Heart left ventricle (tissue), 13 donors: ENCODE results near the gene UBE2L3.

Source experiments
- CTCF ChIP-seq, 12 donors: fragments of 200-600 bp; sonication (generic) in 4 of 12; IDR thresholded peaks; one replicate each; pipeline versions ENCODE4 v1.5.0 to v1.8.0; 2018 to 2022; ENCODE audit warnings: antibody characterized with exemption in 12 of 12, mild to moderate bottlenecking in 5 of 12
- POLR2A ChIP-seq, 2 donors: fragments of 450-650 bp; IDR thresholded peaks; one replicate each; pipeline ENCODE4 v1.6.1; 2017; ENCODE audit warnings: antibody characterized with exemption in 2 of 2, mild to moderate bottlenecking in 2 of 2, moderate library complexity in 2 of 2
- donor health status: ischemic (EF 13 %, LVEDD 7.1; RV severe dilation, severe dysfunction).
- donor health status: DM: no; HTN: yes; CAD: no.
- donor health status: DM: no; HTN: no; CAD: no.
- donor health status: ischemic (EF 25% LVEDD 6.9; RV normal size, moderate dysfunction).
- donor health status: ischemic (EF 25% LVEDD 5.7; RV mildly dilated, moderate dysfunction).
- donor health status: ischemic (EF 35%, LVEDD 5.7; RV mildly dilated, moderate dysfunction).
- donor health status: nonischemic (EF 11% LVEDD 7.7; RV severe dilation, severe dysfunction).
- donor health status: DM: yes; HTN: yes; CAD: no.
- donor health status: PGD.
- donor health status: ischemic (EF 29% LVEDD 5.4; RV normal size, mild dysfunction).
- donor health status: nonischemic (EF 23%, LVEDD 6.1; RV moderate dilation, normal function).

DNA sequence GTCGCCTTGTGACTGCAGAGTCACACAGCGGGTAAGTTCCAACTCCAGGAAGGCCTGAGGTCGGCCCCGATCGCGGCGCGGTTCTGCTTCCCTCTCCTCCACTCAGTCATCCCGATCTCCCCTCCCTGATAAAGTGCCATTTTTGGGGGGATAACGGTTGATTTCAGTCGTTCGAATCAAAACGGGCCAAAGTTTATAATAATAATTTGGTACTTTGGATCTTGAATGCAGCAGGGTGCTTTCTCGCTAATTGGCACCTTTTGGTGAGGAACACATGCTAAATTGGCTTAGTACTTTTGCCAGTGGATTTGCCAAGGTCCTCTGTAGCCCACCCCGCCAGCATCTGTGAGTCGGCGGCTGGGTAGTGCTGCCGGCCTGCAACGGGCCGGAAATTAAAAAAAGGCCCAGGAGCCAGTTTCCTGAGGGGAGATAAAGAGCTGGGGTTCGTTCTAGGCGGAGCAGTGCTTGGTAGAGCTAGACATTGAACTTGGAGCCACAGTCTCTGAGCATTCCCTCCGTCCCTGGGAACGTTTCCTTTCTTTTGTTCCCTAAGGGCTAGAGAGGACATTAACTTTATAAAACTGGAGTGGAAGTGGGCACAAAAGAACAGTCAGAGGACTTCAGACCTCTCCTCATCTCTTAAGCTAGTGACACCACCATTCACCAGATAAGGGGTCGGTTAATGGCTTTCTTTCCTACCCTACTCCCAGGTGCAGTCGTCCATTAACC, 997 bp downstream of the UBE2L3 start:
- TF ChIP-seq CTCF (IDR thresholded peaks at IDR 0.05) (no peak), POLR2A (IDR thresholded peaks at IDR 0.05) (no peak)
